ENCODE results near the gene CPNE6. TPM values are rescaled to one million over a fixed set of nuclear protein-coding genes. Genes with fewer than 3 reads are reported as not detected.

Gene CPNE6
- polyA plus RNA-seq, 1 experiment = not detected

DNA sequence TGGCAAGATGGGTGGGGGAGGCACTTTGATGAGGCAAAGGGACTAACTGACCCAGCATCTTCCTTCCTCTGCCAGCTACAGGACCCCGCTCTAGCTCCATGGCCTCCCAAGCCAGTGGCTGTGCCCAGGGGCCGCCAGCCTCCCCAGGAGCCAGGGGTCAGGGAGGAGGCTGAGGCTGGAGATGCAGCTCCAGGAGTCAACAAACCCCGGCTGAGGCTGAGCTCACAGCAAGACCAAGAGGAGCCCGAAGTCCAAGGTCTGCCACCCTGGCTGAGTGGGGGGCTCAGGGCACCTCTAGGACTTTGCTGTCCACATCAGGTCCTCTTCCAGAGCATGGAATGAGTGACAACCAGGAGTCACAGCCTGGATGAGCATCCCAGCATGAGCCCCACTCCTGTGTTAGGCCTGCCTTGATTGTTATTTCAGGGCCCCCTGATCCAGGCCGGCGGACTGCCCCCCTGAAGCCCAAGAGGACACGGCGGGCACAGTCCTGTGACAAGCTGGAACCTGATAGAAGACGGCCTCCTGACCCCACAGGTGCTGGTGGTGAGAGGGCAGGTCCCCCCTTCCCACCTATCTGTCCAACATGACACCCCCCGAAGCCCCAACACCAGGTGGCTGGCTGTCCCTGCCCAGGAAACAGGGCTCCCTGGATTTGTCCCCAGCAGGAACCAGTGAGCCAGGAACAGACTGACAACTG, 2.5 kb upstream of the CPNE6 start:
- Histone ChIP-seq H3K4me3 (ENCODE audit: low read depth, low read length) (no peak overlapping the region), H3K36me3 (ENCODE audit: control insufficient read depth, insufficient read depth, low read length) (no peaks in the 10 kb centered on the region), H3K27me3 (ENCODE audit: control insufficient read depth, insufficient read depth, low read length) (peaks cover 21% of the 10 kb centered on the region)
- ChIA-PET POLR2A (no interaction called here), CTCF (interaction anchor here (0.6 to 5.5 kb wide), 6 partner anchors 8 to 83 kb away, joined by 3 to 33 read pairs (median 5); no protein-coding TSS in a partner anchor)
- no peak for DNase-seq (ENCODE audit: low read depth)
- TF ChIP-seq CTCF (IDR thresholded peaks at IDR 0.05; ENCODE audit: insufficient read depth, low read depth, low read length) = no peak

DNA sequence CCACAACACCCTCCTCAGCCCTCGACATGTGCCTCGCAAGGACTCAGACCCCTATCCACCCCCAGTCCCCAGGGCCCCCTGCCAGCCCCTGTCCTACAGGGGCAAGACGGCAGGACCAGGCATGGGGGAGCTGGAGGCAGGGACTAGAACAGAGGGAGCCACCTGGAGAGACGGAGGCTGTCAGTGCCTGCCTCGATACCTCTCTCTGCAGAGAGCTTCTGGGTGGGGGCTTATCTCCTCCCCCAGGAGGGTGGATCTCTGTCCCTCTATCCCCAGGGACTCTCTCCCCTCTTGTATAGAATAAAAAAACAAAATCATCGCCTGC, 2.0 kb upstream of the CPNE6 start:
- peaks cover 21% of the 10 kb centered on the region for H3K27me3 ChIP-seq (ENCODE audit: control insufficient read depth, insufficient read depth, low read length)
- H3K4me3 ChIP-seq (ENCODE audit: low read depth, low read length) = no peak overlapping the region
- DNase-seq (ENCODE audit: low read depth) = no peak
- no peaks in the 10 kb centered on the region for H3K36me3 ChIP-seq (ENCODE audit: control insufficient read depth, insufficient read depth, low read length)
- CTCF ChIA-PET = interaction anchor here (0.6 to 5.5 kb wide), 4 partner anchors 11 to 84 kb away, joined by 3 to 33 read pairs (median 8); no protein-coding TSS in a partner anchor
- TF ChIP-seq CTCF (IDR thresholded peaks at IDR 0.05; ENCODE audit: insufficient read depth, low read depth, low read length) = no peak
- POLR2A ChIA-PET = no interaction called here

DNA sequence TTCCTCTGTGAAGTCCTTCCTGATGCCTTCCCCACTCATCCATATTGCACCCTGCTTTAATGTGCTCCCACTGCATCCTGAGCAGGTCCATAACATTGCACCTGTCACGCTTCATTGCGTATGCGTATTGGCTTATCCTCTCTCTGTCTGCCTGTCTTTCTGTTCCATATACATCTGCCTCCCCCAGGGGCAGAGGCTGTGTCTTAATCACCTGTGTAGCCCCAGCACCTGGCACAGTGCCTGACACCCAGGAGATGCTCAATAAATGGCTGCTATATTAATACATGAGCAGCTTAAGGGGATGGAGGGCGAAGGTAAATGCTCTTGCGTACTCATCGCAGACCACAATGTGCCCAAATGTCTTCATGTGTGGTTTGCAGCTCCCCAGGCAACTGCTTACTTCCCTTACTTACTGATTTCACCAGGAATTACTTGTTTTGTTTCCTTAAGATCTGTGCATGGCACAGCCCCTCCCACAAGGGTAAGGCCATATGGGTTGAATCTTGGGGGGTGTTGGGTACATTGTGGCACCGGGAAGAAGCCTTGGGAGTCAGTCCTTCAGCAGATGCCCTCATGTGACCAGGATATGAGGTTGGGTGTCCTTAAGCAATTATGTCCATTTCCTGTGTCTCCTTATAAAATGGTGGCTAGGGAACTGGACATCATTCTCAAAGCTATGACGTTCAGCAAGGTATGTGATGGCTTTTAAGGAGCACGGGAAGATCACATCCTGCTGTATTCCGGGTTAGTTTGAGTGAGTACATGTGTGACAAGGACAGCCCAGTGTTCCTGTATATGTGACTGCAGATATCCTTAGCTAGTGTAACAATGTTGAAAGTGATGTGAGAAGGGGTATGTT, 848 bp upstream of the CPNE6 start:
- ChIA-PET POLR2A (no interaction called here), CTCF (interaction anchor here (0.8 to 5.5 kb wide), 5 partner anchors 9 to 20 kb away, joined by 3 to 33 read pairs (median 3); no protein-coding TSS in a partner anchor)
- no peak overlapping the region for H3K4me3 ChIP-seq (ENCODE audit: low read depth, low read length)
- H3K27me3 ChIP-seq (ENCODE audit: control insufficient read depth, insufficient read depth, low read length) = peaks cover 19% of the 10 kb centered on the region
- DNase-seq (ENCODE audit: low read depth) = no peak
- no peaks in the 10 kb centered on the region for H3K36me3 ChIP-seq (ENCODE audit: control insufficient read depth, insufficient read depth, low read length)
- no peak for TF ChIP-seq CTCF (IDR thresholded peaks at IDR 0.05; ENCODE audit: insufficient read depth, low read depth, low read length)

- no peak overlapping the region for H3K4me3 ChIP-seq (ENCODE audit: low read depth, low read length)
- POLR2A ChIA-PET = no interaction called here
- peaks cover 19% of the 10 kb centered on the region for H3K27me3 ChIP-seq (ENCODE audit: control insufficient read depth, insufficient read depth, low read length)
- no peaks in the 10 kb centered on the region for H3K36me3 ChIP-seq (ENCODE audit: control insufficient read depth, insufficient read depth, low read length)
- CTCF ChIA-PET = interaction anchor here (1.2 to 5.5 kb wide), 3 partner anchors 14 to 19 kb away, joined by 4 to 33 read pairs (median 11); no protein-coding TSS in a partner anchor
- TF ChIP-seq CTCF (IDR thresholded peaks at IDR 0.05; ENCODE audit: insufficient read depth, low read depth, low read length) = no peak
- no peak for DNase-seq (ENCODE audit: low read depth)
These were observed 571 bp downstream of the CPNE6 start for GRCh38 chr14:24071836-24072430.

GRCh38 chr14:24072436-24072835, 1.1 kb downstream of the CPNE6 start:
- ChIA-PET CTCF (interaction anchor here (1.2 to 2.6 kb wide), 2 partner anchors 15 to 18 kb away, joined by 4 to 11 read pairs; no protein-coding TSS in a partner anchor), POLR2A (no interaction called here)
- no peak for DNase-seq (ENCODE audit: low read depth)
- TF ChIP-seq CTCF (IDR thresholded peaks at IDR 0.05; ENCODE audit: insufficient read depth, low read depth, low read length) = no peak
- Histone ChIP-seq H3K27me3 (ENCODE audit: control insufficient read depth, insufficient read depth, low read length) (peaks cover 19% of the 10 kb centered on the region), H3K4me3 (ENCODE audit: low read depth, low read length) (no peak overlapping the region), H3K36me3 (ENCODE audit: control insufficient read depth, insufficient read depth, low read length) (no peaks in the 10 kb centered on the region)

Data from BJ (cell line).